ENCODE results near the gene SH2D3C.

Gene SH2D3C

DNA sequence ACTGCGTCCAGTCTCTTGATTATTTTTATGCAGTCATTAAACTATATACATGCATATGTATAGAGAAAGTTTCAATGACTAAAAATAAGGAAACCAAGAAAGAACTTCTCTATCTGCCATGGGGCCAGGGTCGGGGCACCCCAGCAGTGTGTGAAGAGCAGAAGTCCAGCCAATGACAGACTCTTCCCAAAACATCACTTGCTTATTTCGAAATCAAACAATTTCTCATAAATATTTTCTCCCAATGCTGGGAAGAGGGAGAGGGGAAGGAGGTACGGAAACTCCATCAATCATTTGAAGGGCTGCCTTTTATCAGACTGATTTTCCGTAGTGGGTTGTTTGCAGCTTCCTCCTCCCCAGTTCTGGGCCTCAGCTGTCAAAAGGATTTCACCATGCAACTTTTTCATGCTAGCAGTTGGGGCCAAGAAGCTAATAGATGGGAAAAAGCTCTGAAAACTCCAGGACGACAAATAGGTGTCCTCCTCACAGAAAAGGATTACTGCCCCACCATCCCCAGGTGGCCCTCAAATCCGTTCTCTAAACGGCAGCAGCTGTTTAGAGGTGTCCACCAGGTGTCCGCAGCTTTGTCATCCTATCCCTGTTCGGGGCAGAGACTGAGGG is 23.6 kb upstream of the SH2D3C start:
- Histone ChIP-seq H3F3A (ENCODE audit: insufficient read depth, low read length) (peaks cover 8% of the 10 kb centered on the region), H3K27ac (ENCODE audit: low read length) (peak overlapping the region; percentile 53), H2AFZ (ENCODE audit: low read length) (peak overlapping the region; percentile 86), H3K4me2 (ENCODE audit: low read depth, low read length) (peak overlapping the region; percentile 53), H3K4me3 (ENCODE audit: low read length) (peak overlapping the region; percentile 66), H3K79me2 (ENCODE audit: low read length) (peaks cover 39% of the 10 kb centered on the region), H3K4me1 (ENCODE audit: low read length) (peaks cover 18% of the 10 kb centered on the region), H3K36me3 (replicated peaks; ENCODE audit: insufficient read depth, low read length) (no peaks in the 10 kb centered on the region; the same call in 1 of the 2 replicates), H3K9me2 (replicated peaks; ENCODE audit: insufficient read depth, low read length) (no peaks in the 10 kb centered on the region), H3K27me3 (replicated peaks; ENCODE audit: insufficient read depth, low read length) (no peaks in the 10 kb centered on the region), H4K20me1 (ENCODE audit: insufficient read depth, low read length) (no peaks in the 10 kb centered on the region), H3K9ac (ENCODE audit: low read length) (peak overlapping the region; percentile 69), H3K9me3 (replicated peaks; ENCODE audit: insufficient read depth, low read length) (no peaks in the 10 kb centered on the region)
- TF ChIP-seq, protein P1, sequence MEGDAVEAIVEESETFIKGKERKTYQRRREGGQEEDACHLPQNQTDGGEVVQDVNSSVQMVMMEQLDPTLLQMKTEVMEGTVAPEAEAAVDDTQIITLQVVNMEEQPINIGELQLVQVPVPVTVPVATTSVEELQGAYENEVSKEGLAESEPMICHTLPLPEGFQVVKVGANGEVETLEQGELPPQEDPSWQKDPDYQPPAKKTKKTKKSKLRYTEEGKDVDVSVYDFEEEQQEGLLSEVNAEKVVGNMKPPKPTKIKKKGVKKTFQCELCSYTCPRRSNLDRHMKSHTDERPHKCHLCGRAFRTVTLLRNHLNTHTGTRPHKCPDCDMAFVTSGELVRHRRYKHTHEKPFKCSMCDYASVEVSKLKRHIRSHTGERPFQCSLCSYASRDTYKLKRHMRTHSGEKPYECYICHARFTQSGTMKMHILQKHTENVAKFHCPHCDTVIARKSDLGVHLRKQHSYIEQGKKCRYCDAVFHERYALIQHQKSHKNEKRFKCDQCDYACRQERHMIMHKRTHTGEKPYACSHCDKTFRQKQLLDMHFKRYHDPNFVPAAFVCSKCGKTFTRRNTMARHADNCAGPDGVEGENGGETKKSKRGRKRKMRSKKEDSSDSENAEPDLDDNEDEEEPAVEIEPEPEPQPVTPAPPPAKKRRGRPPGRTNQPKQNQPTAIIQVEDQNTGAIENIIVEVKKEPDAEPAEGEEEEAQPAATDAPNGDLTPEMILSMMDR (IDR thresholded peaks at IDR 0.05; ENCODE audit: low read length): peak; percentile 39
- no peak for TF ChIP-seq EZH2phosphoT487 (IDR thresholded peaks at IDR 0.05; ENCODE audit: low read length)
- no peak for DNase-seq

DNA sequence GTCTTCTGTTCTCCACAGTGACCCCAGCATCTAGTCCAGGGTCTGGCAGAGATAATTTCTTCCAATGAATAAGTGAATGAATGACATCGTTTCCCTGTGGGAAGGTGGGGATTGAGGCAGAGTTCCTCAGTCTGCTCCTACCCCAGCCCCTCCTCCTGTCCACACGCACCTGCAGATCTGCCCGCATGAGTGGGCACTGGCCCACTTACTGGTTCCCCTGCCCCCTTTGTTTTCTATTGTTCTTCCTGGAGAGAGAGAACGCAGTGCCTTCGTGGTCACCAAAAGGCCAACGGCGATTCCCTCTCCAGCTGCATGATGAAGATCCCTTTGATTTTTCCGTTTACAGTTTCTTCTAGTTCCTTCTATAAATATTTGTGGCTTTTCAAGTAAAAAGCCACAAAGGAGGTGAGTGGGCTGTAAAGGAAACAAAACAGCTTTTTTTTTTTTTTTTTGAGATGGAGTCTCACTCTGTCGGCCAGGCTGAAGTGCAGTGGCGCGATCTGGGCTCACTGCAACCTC is 18.4 kb upstream of the SH2D3C start:
- H3K4me1 ChIP-seq (ENCODE audit: low read length): peaks cover 23% of the 10 kb centered on the region
- H3K79me2 ChIP-seq (ENCODE audit: low read length): no peaks in the 10 kb centered on the region
- no peak overlapping the region for H3K4me3 ChIP-seq (ENCODE audit: low read length)
- DNase-seq: peak; percentile 38
- H4K20me1 ChIP-seq (ENCODE audit: insufficient read depth, low read length): no peaks in the 10 kb centered on the region
- H2AFZ ChIP-seq (ENCODE audit: low read length): no peak overlapping the region
- H3K27me3 ChIP-seq (replicated peaks; ENCODE audit: insufficient read depth, low read length): no peaks in the 10 kb centered on the region
- peak overlapping the region; percentile 69 for H3K4me2 ChIP-seq (ENCODE audit: low read depth, low read length)
- H3K36me3 ChIP-seq (replicated peaks; ENCODE audit: insufficient read depth, low read length): no peaks in the 10 kb centered on the region
- peak overlapping the region; percentile 17; the same call in 1 of the 2 replicates for H3K9ac ChIP-seq (ENCODE audit: low read length)
- TF ChIP-seq EZH2 (optimal IDR thresholded peaks at IDR 0.05; ENCODE audit: low read depth, low read length) (no peak), EZH2phosphoT487 (IDR thresholded peaks at IDR 0.05; ENCODE audit: low read length) (no peak)
- TF ChIP-seq, protein P1 (IDR thresholded peaks at IDR 0.05; ENCODE audit: low read length): no peak
- H3K9me3 ChIP-seq (replicated peaks; ENCODE audit: insufficient read depth, low read length): no peaks in the 10 kb centered on the region
- H3K27ac ChIP-seq (ENCODE audit: low read length): peak overlapping the region; percentile 71; the same call in 1 of the 2 replicates
- peaks cover 20% of the 10 kb centered on the region for H3F3A ChIP-seq (ENCODE audit: insufficient read depth, low read length)
- H3K9me2 ChIP-seq (replicated peaks; ENCODE audit: insufficient read depth, low read length): no peaks in the 10 kb centered on the region

DNA sequence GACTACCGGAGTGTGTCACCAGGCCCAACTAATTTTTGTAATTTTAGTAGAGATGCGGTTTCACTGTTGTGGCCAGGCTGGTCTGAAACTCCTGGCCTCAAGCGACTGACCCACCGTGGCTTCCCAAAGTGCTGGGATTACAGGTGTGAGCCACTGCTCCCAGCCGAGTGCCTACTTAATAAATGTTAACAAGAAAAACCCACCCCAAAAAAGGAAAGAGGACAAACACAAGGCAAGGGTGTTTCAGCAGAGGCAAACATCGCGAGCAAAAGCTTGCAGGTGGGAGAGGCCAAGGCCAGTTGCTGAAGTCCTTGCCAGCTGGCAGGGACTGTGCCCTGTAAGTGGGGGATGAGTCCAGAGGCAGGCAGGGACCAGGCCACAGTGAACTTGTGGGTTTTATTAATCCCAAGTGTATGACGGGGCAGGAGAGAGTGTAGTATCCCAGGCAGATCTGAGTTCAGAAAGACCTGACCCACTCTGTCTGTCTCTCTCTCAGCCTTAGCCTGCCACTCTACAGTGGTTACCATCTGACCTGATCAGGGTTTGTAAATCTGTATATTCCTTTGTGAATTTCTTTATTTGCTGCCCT is 17.9 kb upstream of the SH2D3C start:
- Histone ChIP-seq H3K27ac (ENCODE audit: low read length) (peak overlapping the region; percentile 71; the same call in 1 of the 2 replicates), H3K9me3 (replicated peaks; ENCODE audit: insufficient read depth, low read length) (no peaks in the 10 kb centered on the region), H3K4me2 (ENCODE audit: low read depth, low read length) (peak overlapping the region; percentile 69), H3K79me2 (ENCODE audit: low read length) (no peaks in the 10 kb centered on the region), H3K27me3 (replicated peaks; ENCODE audit: insufficient read depth, low read length) (no peaks in the 10 kb centered on the region), H3K9ac (ENCODE audit: low read length) (peak overlapping the region; percentile 17; the same call in 1 of the 2 replicates), H3K36me3 (replicated peaks; ENCODE audit: insufficient read depth, low read length) (no peaks in the 10 kb centered on the region), H2AFZ (ENCODE audit: low read length) (no peak overlapping the region), H3F3A (ENCODE audit: insufficient read depth, low read length) (peaks cover 18% of the 10 kb centered on the region), H3K4me1 (ENCODE audit: low read length) (peaks cover 21% of the 10 kb centered on the region), H3K9me2 (replicated peaks; ENCODE audit: insufficient read depth, low read length) (no peaks in the 10 kb centered on the region), H4K20me1 (ENCODE audit: insufficient read depth, low read length) (no peaks in the 10 kb centered on the region), H3K4me3 (ENCODE audit: low read length) (no peak overlapping the region)
- peak; percentile 21 for DNase-seq
- TF ChIP-seq EZH2 (optimal IDR thresholded peaks at IDR 0.05; ENCODE audit: low read depth, low read length): no peak
- TF ChIP-seq EZH2phosphoT487 (IDR thresholded peaks at IDR 0.05; ENCODE audit: low read length): no peak
- TF ChIP-seq, protein P1 (IDR thresholded peaks at IDR 0.05; ENCODE audit: low read length): no peak
